ENCODE results near the gene HOXB8. TPM values are rescaled to one million over a fixed set of nuclear protein-coding genes. Genes with fewer than 3 reads are reported as not detected.
A peak's percentile ranks its signal among the peaks of the same experiment; 100 is the strongest.

Gene HOXB8
- total and polyA plus RNA-seq, 2 donors: 0.07 TPM; not detected in 1

DNA sequence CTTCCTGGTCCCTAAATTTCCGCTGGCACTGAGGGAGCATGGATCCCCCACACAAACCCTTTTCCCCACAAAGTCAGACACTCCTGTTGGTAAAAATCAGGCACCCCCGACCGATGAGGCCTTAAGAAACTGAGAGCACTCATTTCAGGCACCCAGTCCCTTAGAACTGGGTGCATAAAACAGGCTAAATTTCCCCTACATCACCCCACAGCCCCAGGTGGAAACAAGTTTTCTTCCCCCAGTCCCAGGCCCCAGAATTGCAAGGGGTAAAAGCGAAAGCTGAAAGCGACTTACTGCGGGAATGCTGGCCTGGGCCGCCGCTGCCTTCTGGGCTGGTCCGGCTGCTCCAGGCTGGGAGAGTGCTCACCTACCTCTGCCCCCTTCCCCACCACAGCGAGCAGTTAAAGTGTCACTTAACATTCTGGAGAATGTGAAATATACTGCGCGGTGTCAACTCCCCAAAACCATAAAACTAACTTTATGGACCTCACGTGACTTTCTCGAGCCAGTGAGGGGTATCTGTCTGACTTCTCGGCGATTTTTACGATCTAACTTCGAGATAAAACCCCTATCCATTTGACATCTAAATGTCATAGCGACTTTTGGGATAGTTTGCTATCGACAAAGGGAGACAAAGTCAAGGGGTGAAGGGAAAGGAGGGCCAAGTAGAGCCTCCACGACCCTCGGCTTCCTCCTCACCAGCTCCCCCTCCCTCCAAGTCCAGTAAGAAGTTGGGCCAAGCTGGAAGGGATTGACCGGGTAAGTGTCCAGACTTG is 25.1 kb downstream of the HOXB8 start, which contains the start of gene HOXB3:
TSS of gene HOXB3 (minus strand) at position 411 of the 776 bp plus-strand sequence. CDS start 37,767 bp downstream, outside the sequence.
- no peaks in the 10 kb centered on the region for H3K36me3 ChIP-seq (ENCODE audit: control insufficient read depth in 2 of 2, insufficient read depth in 2 of 2, low read length in 1 of 2)
- DNase-seq (ENCODE audit: low read depth in 6 of 9, low spot score in 9 of 9): no peak
- WGBS: 16% methylated on average over 23 of the region's 23 CpGs
- H3K27me3 ChIP-seq (ENCODE audit: control insufficient read depth in 2 of 2, insufficient read depth in 1 of 2, low read length in 1 of 2): peaks cover 92 to 100% of the 10 kb centered on the region in 2 donors
- H3K4me3 ChIP-seq (ENCODE audit: low read length in 2 of 2): no peak within 1 kb of the TSS
- H3K4me1 ChIP-seq (ENCODE audit: control insufficient read depth in 2 of 2, insufficient read depth in 2 of 2, low read length in 2 of 2): peaks cover 7 to 20% of the 10 kb centered on the region in 2 donors
- peaks cover 0 to 9% of the 10 kb centered on the region in 2 donors for H3K9me3 ChIP-seq (ENCODE audit: control insufficient read depth in 2 of 2, insufficient read depth in 1 of 2, low read length in 1 of 2)
- no peak within 1 kb of the TSS for H3K27ac ChIP-seq (ENCODE audit: low read depth in 1 of 2, low read length in 1 of 2)

DNA sequence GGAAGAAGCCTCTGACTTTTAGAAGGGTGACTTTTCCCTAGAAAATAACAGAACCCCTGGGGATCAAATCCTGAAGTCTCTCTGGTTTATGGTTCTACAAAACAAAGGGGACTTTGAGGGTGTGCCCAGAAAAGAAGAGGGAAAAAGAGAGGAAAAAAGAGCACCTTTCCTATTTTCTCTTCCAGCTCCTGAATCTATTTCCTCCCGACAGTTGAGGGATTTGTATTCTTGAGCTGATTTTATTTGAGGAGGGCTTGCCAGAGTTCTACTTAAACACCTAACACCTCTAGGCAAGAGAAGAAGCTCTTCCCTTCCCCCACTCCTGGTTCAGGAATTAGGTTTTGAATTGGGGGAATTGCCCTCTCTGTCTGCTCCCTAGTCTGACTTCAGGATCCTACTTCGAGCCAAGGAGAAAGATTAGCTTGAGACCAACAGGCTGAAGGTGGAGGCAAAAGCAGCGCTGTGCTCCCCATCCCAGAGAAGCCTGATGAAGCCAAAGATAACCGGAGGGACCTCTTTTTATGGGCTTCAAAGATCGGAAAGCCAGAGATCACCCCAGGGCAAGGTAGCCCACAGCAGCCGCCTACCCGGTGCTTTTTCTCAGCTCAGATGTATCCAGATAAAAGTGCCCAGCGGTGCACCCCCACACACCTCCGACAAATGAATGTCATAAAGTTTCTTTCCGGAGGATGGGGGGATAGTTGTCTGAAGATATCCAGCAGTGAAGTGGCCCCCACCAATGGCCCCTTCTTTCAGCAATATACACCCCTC is 25.8 kb downstream of the HOXB8 start:
- Histone ChIP-seq H3K4me3 (ENCODE audit: low read length in 2 of 2) (no peak overlapping the region), H3K27me3 (ENCODE audit: control insufficient read depth in 2 of 2, insufficient read depth in 1 of 2, low read length in 1 of 2) (peaks cover 90 to 100% of the 10 kb centered on the region in 2 donors), H3K27ac (ENCODE audit: low read depth in 1 of 2, low read length in 1 of 2) (no peak overlapping the region), H3K9me3 (ENCODE audit: control insufficient read depth in 2 of 2, insufficient read depth in 1 of 2, low read length in 1 of 2) (peaks cover 0 to 11% of the 10 kb centered on the region in 2 donors), H3K4me1 (ENCODE audit: control insufficient read depth in 2 of 2, insufficient read depth in 2 of 2, low read length in 2 of 2) (peaks cover 8 to 22% of the 10 kb centered on the region in 2 donors), H3K36me3 (ENCODE audit: control insufficient read depth in 2 of 2, insufficient read depth in 2 of 2, low read length in 1 of 2) (no peaks in the 10 kb centered on the region)
- no peak for DNase-seq (ENCODE audit: low read depth in 6 of 9, low spot score in 9 of 9)
- WGBS: 13% methylated on average over 10 of the region's 10 CpGs

DNA sequence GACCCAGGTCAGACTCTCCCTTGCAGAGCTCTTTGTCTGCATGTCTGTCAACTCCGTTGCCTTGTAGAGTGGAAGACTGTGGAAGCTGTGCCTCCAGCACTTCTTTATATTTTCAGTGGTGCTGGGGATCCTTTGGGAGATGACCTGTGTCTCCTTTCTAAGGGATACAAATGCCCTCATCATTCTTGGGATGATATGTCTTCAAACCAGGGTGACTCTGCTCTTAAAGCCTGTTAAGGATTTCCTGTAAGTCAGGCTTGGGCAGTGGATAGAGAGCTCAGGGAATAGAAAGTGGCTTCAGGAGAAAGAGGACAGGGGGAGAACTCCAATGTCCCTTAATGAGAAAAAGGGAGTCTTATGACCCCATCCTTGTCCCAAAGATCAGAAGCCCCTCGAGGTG is 26.6 kb downstream of the HOXB8 start:
- no peak overlapping the region for H3K27ac ChIP-seq (ENCODE audit: low read depth in 1 of 2, low read length in 1 of 2)
- 40% methylated on average over 2 of the region's 2 CpGs for WGBS
- H3K4me1 ChIP-seq (ENCODE audit: control insufficient read depth in 2 of 2, insufficient read depth in 2 of 2, low read length in 2 of 2): peaks cover 8 to 22% of the 10 kb centered on the region in 2 donors
- H3K4me3 ChIP-seq (ENCODE audit: low read length in 2 of 2): no peak overlapping the region
- peaks cover 94 to 100% of the 10 kb centered on the region in 2 donors for H3K27me3 ChIP-seq (ENCODE audit: control insufficient read depth in 2 of 2, insufficient read depth in 1 of 2, low read length in 1 of 2)
- DNase-seq (ENCODE audit: low read depth in 6 of 9, low spot score in 9 of 9): no peak
- H3K36me3 ChIP-seq (ENCODE audit: control insufficient read depth in 2 of 2, insufficient read depth in 2 of 2, low read length in 1 of 2): no peaks in the 10 kb centered on the region
- H3K9me3 ChIP-seq (ENCODE audit: control insufficient read depth in 2 of 2, insufficient read depth in 1 of 2, low read length in 1 of 2): peaks cover 0 to 11% of the 10 kb centered on the region in 2 donors

DNA sequence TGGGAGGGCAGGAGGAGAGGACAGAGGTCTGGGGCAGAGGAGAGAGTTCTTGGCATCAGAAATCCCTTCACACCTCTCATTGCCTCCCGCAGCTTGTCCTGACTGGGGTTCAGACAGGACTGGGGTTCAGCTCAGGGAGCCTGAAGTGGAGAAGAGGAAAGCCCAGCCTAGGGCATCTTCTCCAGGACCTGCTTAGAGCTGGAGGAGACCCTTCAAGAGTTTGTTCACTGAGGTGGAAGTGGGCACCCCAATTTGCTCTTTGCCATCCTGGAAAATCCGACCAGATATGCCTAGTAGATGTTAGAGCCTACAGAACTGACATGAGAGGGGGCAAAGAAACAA is 27.0 kb downstream of the HOXB8 start:
- DNase-seq (ENCODE audit: low read depth in 6 of 9, low spot score in 9 of 9): no peak
- peaks cover 8 to 18% of the 10 kb centered on the region in 2 donors for H3K4me1 ChIP-seq (ENCODE audit: control insufficient read depth in 2 of 2, insufficient read depth in 2 of 2, low read length in 2 of 2)
- 45% methylated on average over 2 of the region's 2 CpGs for WGBS
- peaks cover 0 to 11% of the 10 kb centered on the region in 2 donors for H3K9me3 ChIP-seq (ENCODE audit: control insufficient read depth in 2 of 2, insufficient read depth in 1 of 2, low read length in 1 of 2)
- H3K27me3 ChIP-seq (ENCODE audit: control insufficient read depth in 2 of 2, insufficient read depth in 1 of 2, low read length in 1 of 2): peaks cover 94 to 100% of the 10 kb centered on the region in 2 donors
- H3K36me3 ChIP-seq (ENCODE audit: control insufficient read depth in 2 of 2, insufficient read depth in 2 of 2, low read length in 1 of 2): no peaks in the 10 kb centered on the region
- no peak overlapping the region for H3K27ac ChIP-seq (ENCODE audit: low read depth in 1 of 2, low read length in 1 of 2)
- H3K4me3 ChIP-seq (ENCODE audit: low read length in 2 of 2): no peak overlapping the region

DNA sequence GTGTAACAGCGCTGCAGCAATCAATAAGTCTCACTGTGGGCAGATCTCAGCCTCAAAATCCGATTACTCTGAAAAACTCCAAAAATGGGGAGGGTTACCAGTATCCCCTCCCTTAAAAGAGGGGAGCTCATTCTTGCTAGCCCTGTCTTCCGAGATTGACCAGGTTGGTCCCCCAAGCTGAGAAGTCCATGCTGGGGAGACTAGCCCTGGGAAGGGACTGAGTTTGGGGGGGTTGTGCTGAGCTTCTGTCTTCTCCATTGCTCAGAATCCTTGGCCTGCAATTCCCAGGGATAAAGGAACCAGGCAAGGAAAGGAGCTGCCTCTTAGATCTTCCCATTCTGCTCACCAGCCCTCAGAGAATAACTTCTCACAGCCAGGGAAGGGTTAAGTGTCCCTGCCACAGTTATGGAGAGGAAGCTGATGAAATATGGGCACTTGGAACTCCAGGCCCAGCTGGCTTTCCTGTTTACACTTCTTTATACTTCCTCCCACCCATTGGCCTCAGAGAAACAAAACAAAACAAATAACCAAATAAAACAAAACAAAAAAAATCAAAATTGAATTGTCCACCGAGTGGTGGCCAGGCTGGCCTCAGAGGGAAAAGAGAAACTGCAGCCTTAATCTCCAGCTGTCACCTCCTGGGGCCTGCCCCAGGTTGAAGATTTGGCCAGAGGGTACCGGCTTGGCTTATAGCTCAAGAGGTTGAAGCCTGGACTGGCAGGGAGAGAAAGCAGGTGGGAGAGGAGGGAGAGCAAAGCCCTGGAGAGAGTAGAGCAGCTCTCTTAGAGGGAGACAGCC is 27.6 kb downstream of the HOXB8 start:
- Histone ChIP-seq H3K4me1 (ENCODE audit: control insufficient read depth in 2 of 2, insufficient read depth in 2 of 2, low read length in 2 of 2) (peaks cover 8 to 17% of the 10 kb centered on the region in 2 donors), H3K9me3 (ENCODE audit: control insufficient read depth in 2 of 2, insufficient read depth in 1 of 2, low read length in 1 of 2) (peaks cover 0 to 11% of the 10 kb centered on the region in 2 donors), H3K4me3 (ENCODE audit: low read length in 2 of 2) (no peak overlapping the region), H3K27me3 (ENCODE audit: control insufficient read depth in 2 of 2, insufficient read depth in 1 of 2, low read length in 1 of 2) (peaks cover 94 to 100% of the 10 kb centered on the region in 2 donors), H3K36me3 (ENCODE audit: control insufficient read depth in 2 of 2, insufficient read depth in 2 of 2, low read length in 1 of 2) (no peaks in the 10 kb centered on the region), H3K27ac (ENCODE audit: low read depth in 1 of 2, low read length in 1 of 2) (no peak overlapping the region)
- WGBS: 46% methylated on average over 5 of the region's 5 CpGs
- DNase-seq (ENCODE audit: low read depth in 6 of 9, low spot score in 9 of 9): no peak

DNA sequence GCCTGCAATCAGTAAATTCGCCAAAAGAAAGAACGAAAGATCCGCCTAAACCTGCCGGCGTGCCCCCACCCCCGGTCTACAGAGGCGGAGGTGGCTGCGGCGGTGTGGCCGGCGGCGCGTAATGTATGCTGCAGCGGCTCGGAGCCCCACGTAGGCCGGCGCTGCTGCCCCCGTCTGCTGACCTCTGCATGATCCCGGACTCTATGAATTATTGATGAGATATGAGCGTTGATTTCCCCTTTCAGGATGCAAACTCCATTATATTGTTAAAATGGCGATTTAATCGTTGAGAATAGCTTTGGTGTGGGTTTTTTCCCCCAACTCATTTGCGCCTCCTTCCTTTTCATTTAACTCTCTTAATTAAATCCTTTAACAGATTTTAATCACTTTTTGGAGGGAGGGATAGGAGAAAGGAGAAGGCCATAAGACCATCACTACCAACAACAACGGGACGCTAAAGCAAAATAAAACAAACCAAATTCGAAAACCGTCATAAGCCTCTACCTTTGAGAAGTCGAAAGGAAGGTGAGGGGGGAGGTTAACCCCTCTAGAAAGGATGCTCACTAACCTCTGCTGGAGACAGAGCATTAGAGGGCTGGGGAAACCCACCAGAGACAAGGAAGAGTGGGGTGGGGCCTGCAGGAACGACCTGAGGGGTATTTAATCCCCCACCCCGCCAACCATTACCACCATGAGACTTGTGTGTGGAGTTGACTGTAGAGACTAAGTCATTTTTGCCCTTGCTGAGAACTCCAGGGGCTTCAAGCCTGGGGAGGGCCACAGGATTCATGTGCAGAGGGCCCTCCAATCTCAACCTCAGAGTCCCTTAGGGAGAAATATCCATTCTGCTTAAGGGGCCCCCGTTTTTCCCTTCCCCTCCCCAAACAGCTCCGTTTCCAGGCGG is 28.5 kb downstream of the HOXB8 start:
- DNase-seq (ENCODE audit: low read depth in 6 of 9, low spot score in 9 of 9): no peak
- H3K27ac ChIP-seq (ENCODE audit: low read depth in 1 of 2, low read length in 1 of 2): no peak overlapping the region
- H3K27me3 ChIP-seq (ENCODE audit: control insufficient read depth in 2 of 2, insufficient read depth in 1 of 2, low read length in 1 of 2): peaks cover 96 to 100% of the 10 kb centered on the region in 2 donors
- 7% methylated on average over 34 of the region's 34 CpGs for WGBS
- H3K9me3 ChIP-seq (ENCODE audit: control insufficient read depth in 2 of 2, insufficient read depth in 1 of 2, low read length in 1 of 2): peaks cover 0 to 12% of the 10 kb centered on the region in 2 donors
- peaks cover 10 to 19% of the 10 kb centered on the region in 2 donors for H3K4me1 ChIP-seq (ENCODE audit: control insufficient read depth in 2 of 2, insufficient read depth in 2 of 2, low read length in 2 of 2)
- no peaks in the 10 kb centered on the region for H3K36me3 ChIP-seq (ENCODE audit: control insufficient read depth in 2 of 2, insufficient read depth in 2 of 2, low read length in 1 of 2)
- peak overlapping the region in 1 of 2 donors; percentile 52 for H3K4me3 ChIP-seq (ENCODE audit: low read length in 2 of 2)

DNA sequence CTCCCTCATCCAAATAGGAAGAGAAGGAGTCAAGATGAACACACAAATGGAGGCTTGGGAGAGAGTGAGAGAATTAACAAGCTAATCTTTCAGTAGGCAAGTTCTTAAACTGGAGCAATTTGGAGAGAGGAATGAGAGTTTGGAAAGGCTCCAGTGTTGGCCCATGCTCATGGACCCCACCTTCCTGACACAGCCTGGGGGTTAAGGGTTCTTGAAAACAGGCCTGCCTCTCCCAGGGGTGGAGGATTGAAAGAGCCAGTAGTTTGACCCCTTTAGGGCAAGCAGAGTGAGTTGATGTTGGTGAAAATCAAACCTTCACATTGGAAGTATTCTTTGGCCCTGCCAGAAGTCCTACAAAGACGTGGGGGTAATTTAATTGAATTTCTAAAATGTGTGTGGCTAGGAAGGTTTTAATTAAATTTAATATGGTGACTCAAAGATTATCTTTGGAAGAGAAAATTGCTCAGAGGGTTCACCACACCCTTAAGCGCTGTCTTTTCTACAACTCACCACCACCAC is 30.8 kb downstream of the HOXB8 start:
- Histone ChIP-seq H3K27ac (ENCODE audit: low read depth in 1 of 2, low read length in 1 of 2) (no peak overlapping the region), H3K27me3 (ENCODE audit: control insufficient read depth in 2 of 2, insufficient read depth in 1 of 2, low read length in 1 of 2) (peaks cover 96 to 100% of the 10 kb centered on the region in 2 donors), H3K4me3 (ENCODE audit: low read length in 2 of 2) (no peak overlapping the region), H3K9me3 (ENCODE audit: control insufficient read depth in 2 of 2, insufficient read depth in 1 of 2, low read length in 1 of 2) (peaks cover 0 to 13% of the 10 kb centered on the region in 2 donors), H3K4me1 (ENCODE audit: control insufficient read depth in 2 of 2, insufficient read depth in 2 of 2, low read length in 2 of 2) (peaks cover 10 to 23% of the 10 kb centered on the region in 2 donors), H3K36me3 (ENCODE audit: control insufficient read depth in 2 of 2, insufficient read depth in 2 of 2, low read length in 1 of 2) (no peaks in the 10 kb centered on the region)
- DNase-seq (ENCODE audit: low read depth in 6 of 9, low spot score in 9 of 9): no peak
- 81% methylated on average over 2 of the region's 2 CpGs for WGBS

DNA sequence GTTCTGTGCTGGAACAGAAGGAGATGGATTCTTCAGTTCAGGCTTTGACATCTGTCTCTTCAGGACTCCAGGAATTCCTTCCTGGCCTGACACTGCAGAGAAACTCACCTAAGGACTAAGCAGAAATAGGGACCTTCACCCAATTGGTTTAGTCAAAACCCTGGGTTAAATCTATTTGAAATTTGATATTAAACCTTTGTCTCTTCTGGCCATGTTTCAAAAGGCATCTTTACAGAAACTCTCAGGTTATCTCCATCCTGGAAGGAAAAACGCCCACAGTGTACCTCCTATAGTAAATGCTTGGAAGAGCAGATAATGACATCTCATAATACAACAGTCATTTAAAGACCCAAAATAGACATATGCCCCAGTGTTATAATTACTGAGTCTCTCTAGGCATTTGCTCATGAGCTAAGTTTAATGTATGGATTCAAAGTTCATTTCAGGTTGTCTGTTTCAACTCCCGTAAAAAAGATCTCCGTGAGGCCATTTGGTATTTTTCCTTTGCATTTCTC is 31.3 kb downstream of the HOXB8 start:
- H3K36me3 ChIP-seq (ENCODE audit: control insufficient read depth in 2 of 2, insufficient read depth in 2 of 2, low read length in 1 of 2): no peaks in the 10 kb centered on the region
- no peak overlapping the region for H3K27ac ChIP-seq (ENCODE audit: low read depth in 1 of 2, low read length in 1 of 2)
- H3K4me3 ChIP-seq (ENCODE audit: low read length in 2 of 2): no peak overlapping the region
- DNase-seq (ENCODE audit: low read depth in 6 of 9, low spot score in 9 of 9): no peak
- H3K27me3 ChIP-seq (ENCODE audit: control insufficient read depth in 2 of 2, insufficient read depth in 1 of 2, low read length in 1 of 2): peaks cover 96 to 100% of the 10 kb centered on the region in 2 donors
- H3K9me3 ChIP-seq (ENCODE audit: control insufficient read depth in 2 of 2, insufficient read depth in 1 of 2, low read length in 1 of 2): peaks cover 0 to 13% of the 10 kb centered on the region in 2 donors
- WGBS: 94% methylated on average over 3 of the region's 3 CpGs
- H3K4me1 ChIP-seq (ENCODE audit: control insufficient read depth in 2 of 2, insufficient read depth in 2 of 2, low read length in 2 of 2): peaks cover 15 to 28% of the 10 kb centered on the region in 2 donors
